GM10248 (cell line): ENCODE results near the gene WBP2.

ENCODE experiments used
- CTCF ChIA-PET: fragments of 300-600 bp; sonication (Branson Sonifier 250); formaldehyde crosslinking; extraction: SDS; loops from one replicate; lab custom pipeline; 2021; ENCODE audit warnings: antibody characterized with exemption; lab: Yijun Ruan, JAX
- POLR2A ChIA-PET: fragments of 350-650 bp; sonication (Branson Sonifier 250); formaldehyde crosslinking; extraction: SDS; loops from one replicate; lab custom pipeline; 2020; ENCODE audit warnings: antibody characterized with exemption; lab: Yijun Ruan, JAX
- DNase-seq: peaks from one replicate; pipeline ENCODE4 v3.0.0; 2012; ENCODE audit errors: extremely low spot score
- TF ChIP-seq, protein P1 (sequence below): IDR thresholded peaks from 2 replicates; pipeline ENCODE4 v1.5.1; 2012; ENCODE audit warnings: mild to moderate bottlenecking, low read depth; ENCODE audit errors: extremely low read depth, missing control alignments, control extremely low read depth

The WBP2 gene

DNA sequence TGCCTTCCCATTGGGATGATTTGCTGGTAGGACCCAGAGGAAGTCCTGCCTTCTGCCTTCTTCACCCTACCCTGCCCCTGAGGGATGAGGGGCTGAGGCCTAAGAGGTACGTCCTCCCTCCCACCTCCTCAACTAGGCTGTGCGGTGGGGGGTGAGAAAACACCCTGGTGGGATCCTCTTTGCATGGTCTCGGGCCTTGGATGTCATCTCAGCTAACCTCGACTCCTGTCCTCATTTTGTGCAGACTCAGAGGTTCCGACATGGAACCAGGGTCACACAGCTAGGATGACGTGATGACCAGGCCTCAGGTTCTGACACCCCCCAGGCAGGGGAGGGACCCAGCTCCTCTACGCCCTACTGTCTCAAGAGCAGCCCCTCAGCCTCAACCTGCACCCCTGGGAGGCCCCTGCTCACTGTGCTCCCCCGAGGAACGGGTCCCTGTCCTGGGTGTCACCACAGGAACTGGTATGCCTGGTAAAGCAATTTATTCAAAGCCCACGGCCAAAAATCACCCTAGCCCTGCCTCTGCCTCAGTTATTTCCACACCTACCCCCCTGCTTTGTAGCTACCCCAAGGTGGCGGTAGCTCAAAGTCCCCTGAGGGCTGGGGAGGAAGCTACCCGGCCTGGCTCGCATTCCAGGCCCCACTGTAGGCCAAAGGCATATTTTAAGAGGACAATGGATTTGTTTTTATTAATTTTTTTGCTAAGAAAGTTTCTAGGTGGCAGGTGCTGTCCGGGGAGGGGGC lies 28.4 kb downstream of the WBP2 start:
- CTCF ChIA-PET: interaction anchor here (1.1 to 11.5 kb wide), 18 partner anchors 9 to 193 kb away, joined by 3 to 135 read pairs (median 10); partner anchors contain the start of genes GALK1, SMIM5, UNC13D and UNK
- TF ChIP-seq, protein P1, sequence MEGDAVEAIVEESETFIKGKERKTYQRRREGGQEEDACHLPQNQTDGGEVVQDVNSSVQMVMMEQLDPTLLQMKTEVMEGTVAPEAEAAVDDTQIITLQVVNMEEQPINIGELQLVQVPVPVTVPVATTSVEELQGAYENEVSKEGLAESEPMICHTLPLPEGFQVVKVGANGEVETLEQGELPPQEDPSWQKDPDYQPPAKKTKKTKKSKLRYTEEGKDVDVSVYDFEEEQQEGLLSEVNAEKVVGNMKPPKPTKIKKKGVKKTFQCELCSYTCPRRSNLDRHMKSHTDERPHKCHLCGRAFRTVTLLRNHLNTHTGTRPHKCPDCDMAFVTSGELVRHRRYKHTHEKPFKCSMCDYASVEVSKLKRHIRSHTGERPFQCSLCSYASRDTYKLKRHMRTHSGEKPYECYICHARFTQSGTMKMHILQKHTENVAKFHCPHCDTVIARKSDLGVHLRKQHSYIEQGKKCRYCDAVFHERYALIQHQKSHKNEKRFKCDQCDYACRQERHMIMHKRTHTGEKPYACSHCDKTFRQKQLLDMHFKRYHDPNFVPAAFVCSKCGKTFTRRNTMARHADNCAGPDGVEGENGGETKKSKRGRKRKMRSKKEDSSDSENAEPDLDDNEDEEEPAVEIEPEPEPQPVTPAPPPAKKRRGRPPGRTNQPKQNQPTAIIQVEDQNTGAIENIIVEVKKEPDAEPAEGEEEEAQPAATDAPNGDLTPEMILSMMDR: no peak
- POLR2A ChIA-PET: interaction anchor here (0.6 to 1.4 kb wide), 6 partner anchors 10 to 50 kb away, joined by 3 to 5 read pairs (median 4); no protein-coding TSS in a partner anchor
- DNase-seq: no peak

DNA sequence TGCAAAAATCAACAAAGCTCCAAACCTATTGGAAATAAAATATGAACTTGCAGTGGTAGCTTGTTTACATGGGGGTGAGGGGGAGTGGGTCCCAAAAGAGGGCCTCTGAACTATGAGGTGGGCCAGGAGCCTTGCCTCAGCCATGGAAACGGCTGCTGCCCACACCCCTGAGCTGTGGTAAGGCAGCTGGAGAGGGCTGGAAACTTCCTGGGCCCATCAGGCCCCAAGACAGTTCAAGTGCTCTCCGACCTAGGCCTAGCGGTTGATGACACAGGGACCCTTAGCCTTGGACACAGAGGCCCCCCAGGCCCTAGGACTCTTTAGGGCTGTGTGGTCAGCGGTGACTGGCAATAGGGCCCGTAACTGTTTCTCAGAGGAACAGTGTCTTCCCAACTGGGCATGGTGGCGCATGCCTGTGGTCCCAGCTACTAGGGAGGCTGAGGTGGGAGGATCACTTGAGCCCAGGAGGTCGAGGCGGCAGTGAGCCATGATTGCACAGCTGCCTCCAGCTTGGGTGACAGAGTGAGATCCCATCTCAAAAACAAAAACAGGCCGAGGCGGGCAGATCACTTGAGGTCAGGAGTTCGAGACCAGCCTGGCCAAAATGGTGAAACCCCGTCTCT lies 29.3 kb downstream of the WBP2 start:
- DNase-seq: no peak
- ChIA-PET CTCF (interaction anchor here (1.2 to 11.5 kb wide), 17 partner anchors 10 to 193 kb away, joined by 3 to 135 read pairs (median 12); partner anchors contain the start of genes GALK1, UNC13D, UNK and WBP2), POLR2A (interaction anchor here (0.5 to 1.4 kb wide), 4 partner anchors 9 to 48 kb away, joined by 4 to 6 read pairs (median 5); no protein-coding TSS in a partner anchor)
- TF ChIP-seq, protein P1: no peak

DNA sequence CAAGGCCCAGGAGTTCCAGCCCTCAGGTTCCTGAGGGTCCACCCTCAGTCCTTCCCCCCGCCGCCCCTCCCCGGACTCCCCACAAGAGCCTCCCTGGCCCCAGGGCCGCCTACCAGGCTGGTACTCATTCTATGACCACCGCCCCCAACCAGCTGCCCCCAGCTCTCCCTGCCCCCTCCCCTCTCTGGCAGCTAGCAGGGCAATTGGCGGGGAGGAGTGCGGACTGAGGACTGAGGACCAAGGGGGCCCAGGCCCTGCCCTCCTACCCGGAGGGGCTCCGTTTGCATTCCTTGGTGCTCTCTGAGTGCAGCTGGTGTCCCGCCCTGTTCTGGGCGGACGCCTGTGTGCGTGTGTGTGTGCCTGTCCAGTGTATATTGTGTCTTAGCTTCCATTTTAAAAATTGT lies 30.0 kb downstream of the WBP2 start:
- TF ChIP-seq, protein P1: no peak
- ChIA-PET POLR2A (interaction anchor here (1.0 to 1.2 kb wide), 2 partner anchors 45 to 49 kb away, joined by 3 to 5 read pairs; no protein-coding TSS in a partner anchor), CTCF (interaction anchor here (1.2 to 11.5 kb wide), 11 partner anchors 9 to 193 kb away, joined by 3 to 135 read pairs (median 12); partner anchors contain the start of genes GALK1 and UNC13D)
- DNase-seq: no peak

GRCh38 chr17:75824666-75825065 lies 30.5 kb downstream of the WBP2 start:
- TF ChIP-seq, protein P1: no peak
- ChIA-PET CTCF (interaction anchor here (1.2 to 11.5 kb wide), 10 partner anchors 9 to 192 kb away, joined by 3 to 135 read pairs (median 5); partner anchors contain the start of genes GALK1 and UNC13D), POLR2A (interaction anchor here (1.0 to 1.2 kb wide), 2 partner anchors 45 to 48 kb away, joined by 3 to 5 read pairs; no protein-coding TSS in a partner anchor)
- no peak for DNase-seq

GRCh38 chr17:75824050-75824552 lies 31.0 kb downstream of the WBP2 start:
- ChIA-PET POLR2A (no interaction called here), CTCF (interaction anchor here (1.2 to 11.5 kb wide), 9 partner anchors 9 to 73 kb away, joined by 3 to 135 read pairs (median 7); partner anchors contain the start of genes GALK1, TRIM65 and UNC13D)
- TF ChIP-seq, protein P1: no peak
- DNase-seq: no peak

DNA sequence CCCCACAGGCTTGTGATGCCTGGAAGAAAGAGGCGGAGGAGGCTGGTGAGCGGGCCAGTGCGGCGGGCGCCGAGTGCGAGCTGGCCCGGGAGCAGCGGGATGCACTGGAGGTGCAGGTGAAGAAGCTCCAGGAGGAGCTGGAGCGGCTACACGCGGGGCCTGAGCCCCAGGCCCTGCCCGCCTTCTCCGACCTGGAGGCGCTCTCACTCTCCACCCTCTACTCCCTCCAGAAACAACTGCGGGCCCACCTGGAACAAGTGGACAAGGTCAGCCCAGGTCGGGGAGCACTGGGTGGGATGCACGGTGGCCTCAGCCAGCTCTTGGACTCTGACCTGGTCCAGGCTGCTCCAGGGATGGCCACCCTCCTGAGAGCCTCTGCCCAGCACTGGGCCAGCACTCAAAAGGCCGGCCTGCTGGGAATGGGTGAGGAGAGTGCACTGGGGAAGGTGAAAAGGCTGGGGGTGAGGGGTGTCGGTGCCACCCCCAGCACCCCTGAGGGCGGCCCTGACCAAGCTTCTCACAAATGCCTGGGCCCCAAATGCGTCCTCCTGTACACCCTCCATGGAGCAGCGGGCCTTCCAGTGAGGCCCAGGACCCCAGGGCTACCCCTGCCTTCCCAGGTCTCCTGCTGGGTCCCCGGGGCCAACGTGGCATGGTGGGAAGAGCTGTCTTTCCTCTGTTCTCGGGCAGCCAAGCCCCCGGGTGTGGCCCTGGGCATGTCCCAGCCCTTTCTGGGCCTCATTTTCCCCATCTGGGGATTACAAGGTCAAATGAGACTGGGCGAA lies 31.7 kb downstream of the WBP2 start:
- TF ChIP-seq, protein P1: no peak
- CTCF ChIA-PET: interaction anchor here (1.2 to 11.5 kb wide), 8 partner anchors 8 to 190 kb away, joined by 3 to 135 read pairs (median 4); partner anchors contain the start of genes GALK1, SMIM5, TRIM65 and UNC13D
- POLR2A ChIA-PET: no interaction called here

More for the DNA sequence above, 31.7 kb downstream of the WBP2 start:
- DNase-seq: no peak
